GM19372 (cell line): ENCODE results near the gene SMCO1.
"Not testable (repeated sequence)": the region's sequence is repeated elsewhere in the genome, so short reads cannot be mapped to it uniquely, and the experiment has no call there.

Experiments used
- ATAC-seq: cut with Tn5 transposase; IDR thresholded peaks from one replicate; pipeline ENCODE4 v1.9.1; 2021; ENCODE audit warnings: mild to moderate bottlenecking, low read depth, moderate library complexity; ENCODE audit not compliant: unreplicated experiment

The SMCO1 gene

DNA sequence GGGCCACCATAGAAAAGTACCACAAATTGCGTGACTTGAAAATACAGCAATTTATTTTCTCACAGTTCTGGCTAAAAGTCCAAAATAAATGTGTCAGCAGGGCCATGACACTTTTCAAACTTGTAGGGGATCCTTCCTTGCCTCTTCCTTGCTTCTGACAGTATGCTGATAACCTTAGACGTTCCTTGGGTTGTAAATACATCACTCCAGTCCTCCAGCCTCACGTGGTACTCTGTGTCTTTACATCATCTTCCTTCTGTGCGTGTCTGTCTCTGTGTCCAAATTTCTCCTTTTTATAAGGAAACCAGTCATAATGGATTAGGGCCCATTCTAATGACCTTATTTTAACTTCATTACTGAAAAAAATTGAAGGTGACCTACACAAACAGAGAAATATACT, 19.0 kb downstream of the SMCO1 start:
- no peak for ATAC-seq

GRCh38 chr3:196493292-196493691, 21.9 kb downstream of the SMCO1 start:
- no peak for ATAC-seq

DNA sequence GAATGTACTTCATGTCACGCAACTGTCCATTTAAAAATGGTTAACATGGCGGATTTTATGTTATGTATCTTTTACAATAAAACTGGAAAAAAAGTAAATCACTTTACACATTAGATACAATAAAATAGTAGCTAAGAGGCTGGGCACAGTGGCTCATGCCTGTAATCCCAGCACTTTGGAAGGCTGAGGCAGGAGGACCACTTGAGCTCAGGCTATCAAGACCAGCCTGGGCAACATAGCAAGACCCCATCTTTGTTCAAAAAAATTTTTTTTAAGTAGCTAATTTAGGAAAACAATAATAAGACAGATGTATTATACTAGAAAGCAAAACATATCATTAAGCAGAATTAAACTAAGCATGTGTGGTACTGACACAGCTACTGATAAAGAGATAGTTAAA, 23.1 kb downstream of the SMCO1 start:
- ATAC-seq: no peak

- no peak for ATAC-seq
Observed at GRCh38 chr3:196489747-196490146, 25.4 kb downstream of the SMCO1 start.

- no peak for ATAC-seq
Observed at GRCh38 chr3:196486263-196486662, 28.9 kb downstream of the SMCO1 start.

GRCh38 chr3:196477678-196478077, 37.5 kb downstream of the SMCO1 start:
- ATAC-seq: no peak

DNA sequence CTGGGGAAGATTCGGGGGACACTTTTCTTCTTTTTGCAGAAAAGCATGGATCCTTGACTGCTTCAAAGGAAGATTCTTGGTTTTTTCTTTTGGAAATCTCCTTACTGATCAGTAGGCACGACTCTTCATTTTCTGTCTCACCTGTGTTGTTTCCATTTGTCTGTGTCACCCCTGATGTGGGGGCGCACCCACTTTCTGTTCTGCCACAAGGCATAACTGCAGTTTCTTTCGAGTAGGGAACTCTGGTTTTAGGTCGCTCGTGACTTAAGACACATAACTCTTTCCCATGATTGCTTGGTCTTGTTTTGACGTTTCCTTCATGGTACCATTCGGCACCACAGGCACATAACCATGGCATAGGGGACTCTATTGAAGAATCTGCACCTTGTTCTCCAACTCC, 42.9 kb downstream of the SMCO1 start:
- ATAC-seq: no peak

GRCh38 chr3:196471551-196471950, 43.6 kb downstream of the SMCO1 start:
- ATAC-seq: no peak

DNA sequence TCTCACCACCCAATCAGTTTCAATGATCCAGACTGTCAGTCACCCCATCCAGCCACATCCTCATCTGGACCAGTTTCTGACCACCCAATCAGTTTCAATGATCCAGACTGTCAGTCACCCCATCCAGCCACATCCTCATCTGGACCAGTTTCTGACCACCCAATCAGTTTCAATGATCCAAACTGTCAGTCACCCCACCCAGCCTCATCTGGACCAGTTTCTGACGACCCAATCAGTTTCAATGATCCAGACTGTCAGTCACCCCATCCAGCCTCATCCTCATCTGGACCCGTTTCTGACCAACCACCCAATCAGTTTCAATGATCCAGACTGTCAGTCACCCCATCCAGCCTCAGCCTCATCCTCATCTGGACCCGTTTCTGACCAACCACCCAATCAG, 45.0 kb downstream of the SMCO1 start:
- ATAC-seq: not testable (repeated sequence)

DNA sequence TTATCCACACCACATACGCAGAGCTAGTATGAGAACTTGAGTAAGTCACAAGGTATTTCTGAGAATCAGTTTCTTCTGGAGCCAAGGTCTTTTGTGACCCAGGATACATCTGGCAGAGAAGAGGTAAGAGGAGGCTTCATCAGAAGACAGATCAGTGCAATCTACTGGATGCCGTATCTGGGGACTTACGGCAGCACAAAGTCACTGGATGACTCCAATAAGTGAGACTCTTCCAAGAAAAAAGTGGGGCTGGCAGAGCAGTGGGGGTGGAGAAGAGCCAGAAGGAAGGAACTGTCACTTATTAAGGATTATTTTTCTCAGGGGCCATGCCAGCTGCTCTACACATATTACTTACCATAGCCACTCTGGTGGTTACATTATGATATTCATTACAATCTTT, 51.3 kb downstream of the SMCO1 start:
- ATAC-seq: no peak

- ATAC-seq: no peak
Observed at GRCh38 chr3:196463478-196463756, 51.7 kb downstream of the SMCO1 start.

DNA sequence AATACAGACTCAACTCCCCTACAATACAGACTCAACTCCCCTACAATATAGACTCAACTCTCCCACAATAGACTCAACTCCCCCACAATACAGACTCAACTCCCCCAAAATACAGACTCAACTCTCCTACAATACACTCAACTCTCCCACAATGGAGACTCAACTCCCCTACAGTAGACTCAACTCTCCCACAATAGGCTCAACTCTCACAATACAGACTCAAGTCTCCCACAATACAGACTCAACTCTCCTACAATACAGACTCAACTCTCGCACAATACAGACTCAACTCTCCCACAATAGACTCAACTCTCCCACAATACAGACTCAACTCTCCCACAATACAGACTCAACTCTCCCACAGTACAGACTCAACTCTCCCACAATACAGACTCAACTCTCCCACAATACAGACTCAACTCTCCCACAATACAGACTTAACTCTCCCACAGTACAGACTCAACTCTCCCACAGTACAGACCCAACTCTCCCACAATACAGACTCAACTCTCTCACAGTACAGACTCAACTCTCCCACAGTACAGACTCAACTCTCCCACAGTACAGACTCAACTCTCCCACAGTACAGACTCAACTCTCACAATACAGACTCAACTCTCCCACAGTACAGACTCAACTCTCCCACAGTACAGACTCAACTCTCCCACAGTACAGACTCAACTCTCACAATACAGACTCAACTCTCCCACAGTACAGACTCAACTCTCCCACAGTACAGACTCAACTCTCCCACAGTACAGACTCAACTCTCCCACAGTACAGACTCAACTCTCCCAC, 52.3 kb downstream of the SMCO1 start:
- ATAC-seq: not testable (repeated sequence)

- ATAC-seq: no peak
Observed at GRCh38 chr3:196458063-196458462, 57.1 kb downstream of the SMCO1 start.

DNA sequence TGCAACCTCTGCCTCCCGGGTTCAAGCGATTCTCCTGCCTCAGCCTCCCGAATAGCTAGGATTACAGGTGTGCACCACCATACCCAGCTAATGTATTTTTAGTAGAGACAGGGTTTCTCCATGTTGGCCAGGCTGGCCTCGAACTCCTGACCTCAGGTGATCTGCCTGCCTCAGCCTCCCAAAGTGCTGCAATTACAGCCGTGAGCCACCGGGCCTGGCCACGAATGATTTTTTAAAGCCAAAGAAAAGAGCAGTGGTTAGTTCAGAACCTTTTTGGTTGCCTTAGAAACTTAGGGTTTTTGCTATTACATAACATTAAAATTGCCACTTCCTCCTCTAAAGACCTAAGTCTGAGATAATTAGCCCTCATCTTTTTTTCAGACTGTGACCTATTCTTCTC, 57.7 kb downstream of the SMCO1 start:
- not testable (repeated sequence) for ATAC-seq
